Astrocyte (in vitro differentiated cells and primary cell): ENCODE results near the gene TAF11L2.

ENCODE experiments used
- CTCF ChIP-seq: IDR thresholded peaks from 2 replicates; pipeline ENCODE4 v1.5.1; 2011; ENCODE audit warnings: low read depth, mild to moderate bottlenecking, inconsistent platforms, low read length, moderate library complexity; ENCODE audit not compliant: insufficient read depth
- EZH2 ChIP-seq: IDR thresholded peaks from 2 replicates; pipeline ENCODE4 v1.6.1; 2012; ENCODE audit warnings: mild to moderate bottlenecking, low read length, inconsistent platforms; ENCODE audit not compliant: insufficient read depth

- TF ChIP-seq CTCF (no peak), EZH2 (no peak)
Measured at GRCh38 chr5:17470064-17470463, 28.0 kb upstream of the TAF11L2 start.
